H1 (cell line): ENCODE results near the gene QDPR. TPM values are rescaled to one million over a fixed set of nuclear protein-coding genes. Genes with fewer than 3 reads are reported as not detected.

Experiments used
- CTCF ChIA-PET: fragments of 300-600 bp; sonication (Branson Sonifier 250); formaldehyde crosslinking; loops from one replicate; lab custom pipeline; 2021; ENCODE audit not compliant: partially characterized antibody; lab: Charles Lee
- POLR2A ChIA-PET: fragments of 300-600 bp; sonication (Branson Sonifier 250); formaldehyde crosslinking; loops from one replicate; lab custom pipeline; 2021; ENCODE audit warnings: inconsistent platforms; ENCODE audit not compliant: partially characterized antibody; lab: Charles Lee
- DNase-seq, 2 experiments: peaks; one replicate each; pipeline versions ENCODE4 v3.0.0 to v3.0.0-alpha.2; 2010 to 2022; ENCODE audit warnings: low spot score in 2 of 2, low read depth in 1 of 2, mixed read lengths in 1 of 2
- FAIRE-seq: peaks from 2 replicates; lab custom pipeline; 2011; peaks lifted over from hg19 to GRCh38; lab: Jason Lieb, UNC
- H2AFZ ChIP-seq: 2 replicates; pipeline ENCODE4 v1.8.1; 2012; ENCODE audit warnings: low read length, inconsistent platforms
- H2AK5ac ChIP-seq: 2 replicates; pipeline ENCODE4 v1.6.1; 2013; ENCODE audit warnings: low read depth, low read length
- H2BK120ac ChIP-seq: replicated peaks from 2 replicates; pipeline ENCODE3; 2013; ENCODE audit warnings: low read depth, low read length, inconsistent platforms
- H2BK12ac ChIP-seq: 2 replicates; pipeline ENCODE4 v1.6.1; 2013; ENCODE audit warnings: low read depth, low read length
- H2BK15ac ChIP-seq: 2 replicates; pipeline ENCODE4 v1.6.1; 2013; ENCODE audit warnings: low read length
- H2BK20ac ChIP-seq: 2 replicates; pipeline ENCODE4 v1.6.1; 2013; ENCODE audit warnings: low read length
- H2BK5ac ChIP-seq: 2 replicates; pipeline ENCODE4 v1.6.1; 2013; ENCODE audit warnings: low read depth, low read length
- H3K14ac ChIP-seq: 2 replicates; pipeline ENCODE4 v1.6.1; 2013; ENCODE audit warnings: inconsistent platforms; ENCODE audit not compliant: insufficient read length
- H3K18ac ChIP-seq: 2 replicates; pipeline ENCODE4 v1.6.1; 2013; ENCODE audit warnings: low read length; ENCODE audit errors: extremely low read depth
- H3K23ac ChIP-seq: 2 replicates; pipeline ENCODE4 v1.6.1; 2013; ENCODE audit warnings: inconsistent platforms; ENCODE audit not compliant: insufficient read length
- H3K23me2 ChIP-seq: 2 replicates; pipeline ENCODE4 v1.6.1; 2013; ENCODE audit warnings: low read depth, low read length
- H3K27ac ChIP-seq: 2 replicates; pipeline ENCODE4 v1.6.1; 2011; ENCODE audit warnings: low read depth, low read length, inconsistent platforms
- H3K27me3 ChIP-seq, 4 experiments: replicated peaks in 1 of 4; 1 replicate in 1 of 4; 2 replicates in 3 of 4; pipeline versions ENCODE4 v1.6.1 to v1.8.1; 2011 to 2013; ENCODE audit warnings: low read length in 3 of 4, mild to moderate bottlenecking in 3 of 4, inconsistent platforms in 2 of 4, mixed read lengths in 2 of 4, moderate library complexity in 1 of 4; ENCODE audit not compliant: control insufficient read depth in 3 of 4, insufficient read depth in 3 of 4; ENCODE audit errors: extremely low read depth in 1 of 4
- H3K36me3 ChIP-seq, 4 experiments: 2 replicates each; pipeline versions ENCODE4 v1.6.1 to v1.8.1; 2011 to 2013; ENCODE audit warnings: mild to moderate bottlenecking in 4 of 4, low read length in 3 of 4, moderate library complexity in 2 of 4, control low read depth in 1 of 4, inconsistent platforms in 1 of 4; ENCODE audit not compliant: insufficient read depth in 4 of 4, control insufficient read depth in 2 of 4
- H3K4ac ChIP-seq: replicated peaks from 2 replicates; pipeline ENCODE3; 2013; ENCODE audit warnings: low read length, low read depth, mixed read lengths, inconsistent platforms; ENCODE audit not compliant: insufficient read length
- H3K4me1 ChIP-seq, 4 experiments: replicated peaks in 1 of 4; 1 replicate in 1 of 4; 2 replicates in 3 of 4; pipeline versions ENCODE4 v1.6.1 to v1.8.1; 2011 to 2013; ENCODE audit warnings: low read length in 3 of 4, inconsistent platforms in 2 of 4, mixed read lengths in 1 of 4; ENCODE audit not compliant: insufficient read depth in 4 of 4, control insufficient read depth in 3 of 4
- H3K4me2 ChIP-seq, 2 experiments: 2 replicates each; pipeline versions ENCODE4 v1.6.1 to v1.8.1; 2011 to 2013; ENCODE audit warnings: low read depth in 2 of 2, low read length in 2 of 2, control low read depth in 1 of 2, inconsistent platforms in 1 of 2, mild to moderate bottlenecking in 1 of 2; ENCODE audit not compliant: insufficient read depth in 1 of 2
- H3K4me3 ChIP-seq, 4 experiments: fragments of 200-600, 300-600 bp in 1 of 4; sonication (generic), shearing (Covaris generic), sonication (Bioruptor Twin) in 1 of 4; 2 replicates each; pipeline versions ENCODE4 v1.5.1 to v1.8.1; 2011 to 2016; ENCODE audit warnings: low read length in 4 of 4, low read depth in 3 of 4, control low read depth in 2 of 4, inconsistent platforms in 2 of 4, mild to moderate bottlenecking in 2 of 4, mixed read lengths in 1 of 4, moderate library complexity in 1 of 4; ENCODE audit not compliant: insufficient read depth in 2 of 4; ENCODE audit errors: extremely low read depth in 1 of 4
- H3K56ac ChIP-seq: replicated peaks from 2 replicates; pipeline ENCODE3; 2013; ENCODE audit warnings: low read depth, mild to moderate bottlenecking, mixed read lengths, low read length, inconsistent platforms; ENCODE audit not compliant: insufficient read length
- H3K79me1 ChIP-seq: 2 replicates; pipeline ENCODE4 v1.6.1; 2013; ENCODE audit warnings: low read depth, low read length, control low read depth
- H3K79me2 ChIP-seq, 2 experiments: 2 replicates each; pipeline versions ENCODE4 v1.6.1 to v1.8.1; 2012 to 2013; ENCODE audit warnings: low read length in 2 of 2, mild to moderate bottlenecking in 2 of 2, inconsistent platforms in 1 of 2; ENCODE audit not compliant: insufficient read depth in 2 of 2, control insufficient read depth in 1 of 2
- H3K9ac ChIP-seq, 4 experiments: replicated peaks in 1 of 4; 1 replicate in 1 of 4; 2 replicates in 3 of 4; pipeline versions ENCODE4 v1.6.1 to v1.8.1; 2011 to 2013; ENCODE audit warnings: low read depth in 3 of 4, low read length in 3 of 4, control low read depth in 2 of 4, mild to moderate bottlenecking in 2 of 4, moderate library complexity in 2 of 4, inconsistent platforms in 1 of 4; ENCODE audit errors: extremely low read depth in 1 of 4
- H3K9me3 ChIP-seq, 2 experiments: 2 replicates each; pipeline versions ENCODE4 v1.6.1 to v1.8.1; 2012 to 2013; ENCODE audit warnings: mild to moderate bottlenecking in 2 of 2, moderate library complexity in 2 of 2, control low read depth in 1 of 2, inconsistent platforms in 1 of 2, low read depth in 1 of 2, low read length in 1 of 2, mixed read lengths in 1 of 2; ENCODE audit not compliant: insufficient read depth in 2 of 2
- H4K20me1 ChIP-seq, 2 experiments: replicated peaks in 1 of 2; 2 replicates each; pipeline versions ENCODE3 to v1.8.1; 2011 to 2013; ENCODE audit warnings: inconsistent platforms in 2 of 2, low read length in 2 of 2, mild to moderate bottlenecking in 1 of 2; ENCODE audit not compliant: insufficient read depth in 2 of 2, control insufficient read depth in 1 of 2
- H4K5ac ChIP-seq: 2 replicates; pipeline ENCODE4 v1.6.1; 2013; ENCODE audit warnings: low read length, low read depth, mixed read lengths, inconsistent platforms; ENCODE audit not compliant: insufficient read length
- H4K8ac ChIP-seq: 2 replicates; pipeline ENCODE4 v1.8.0; 2013; ENCODE audit warnings: mild to moderate bottlenecking, moderate library complexity, low read length, inconsistent platforms; ENCODE audit not compliant: insufficient read depth; ENCODE audit errors: extremely low read depth
- H4K91ac ChIP-seq: replicated peaks from 2 replicates; pipeline ENCODE3; 2013; ENCODE audit warnings: low read length, mixed read lengths, inconsistent platforms; ENCODE audit not compliant: insufficient read length
- CEBPB ChIP-seq: IDR thresholded peaks from 2 replicates; pipeline ENCODE4 v1.6.1; 2012; ENCODE audit warnings: low read depth, low read length
- CHD1 ChIP-seq: IDR thresholded peaks from 2 replicates; pipeline ENCODE4 v1.6.1; 2012; ENCODE audit warnings: low read depth, low read length, improper control_type of control experiment
- MAX ChIP-seq: IDR thresholded peaks from 2 replicates; pipeline ENCODE4 v1.6.1; 2012; ENCODE audit warnings: inconsistent platforms
- RAD21 ChIP-seq, 2 experiments: IDR thresholded peaks in 1 of 2; conservative IDR thresholded peaks in 1 of 2; 2 replicates each; pipeline ENCODE4 v1.6.1; 2011; ENCODE audit warnings: low read depth in 2 of 2, low read length in 2 of 2, improper control_type of control experiment in 1 of 2, inconsistent platforms in 1 of 2, mild to moderate bottlenecking in 1 of 2, moderate library complexity in 1 of 2
- RBBP5 ChIP-seq: IDR thresholded peaks from 2 replicates; pipeline ENCODE4 v1.7.1; 2012; ENCODE audit warnings: low read depth, mild to moderate bottlenecking, inconsistent platforms, low read length, moderate library complexity, borderline replicate concordance
- SP1 ChIP-seq: IDR thresholded peaks from 2 replicates; pipeline ENCODE4 v1.6.1; 2011; ENCODE audit warnings: low read depth, low read length
- SP2 ChIP-seq: IDR thresholded peaks from 2 replicates; pipeline ENCODE4 v1.6.1; 2012; ENCODE audit warnings: mild to moderate bottlenecking, low read length, inconsistent platforms
- WGBS, 2 experiments: shearing (Covaris generic) in 1 of 2; methylation state at CpG; one replicate each; pipeline versions ENCODE4 v1.1.6 to v1.1.7; 2013 to 2015; ENCODE audit warnings: low lambda C conversion rate in 2 of 2, mixed read lengths in 2 of 2, inconsistent platforms in 1 of 2, low coverage in 1 of 2, missing lambda C conversion rate in 1 of 2; ENCODE audit not compliant: insufficient replicate concordance in 2 of 2, insufficient coverage in 1 of 2, insufficient read length in 1 of 2; ENCODE audit errors: extremely low coverage in 1 of 2, missing lambda C conversion rate in 1 of 2; 5-methylcytosine and 5-hydroxymethylcytosine counted together
- polyA plus RNA-seq, 7 experiments: library from polyadenylated mRNA; depleted of rRNA in 3 of 7; stranded (reverse) in 5 of 7; unstranded in 2 of 7; fragments of >200 nt in 5 of 7; fragments of 200-250 nt in 2 of 7; gene quantifications; 1 replicate in 5 of 7; 2 replicates in 1 of 7; 4 replicates in 1 of 7; pipeline versions ENCODE4 v1.2.1 to v1.2.3, GENCODE V29; 2011 to 2013; ENCODE audit warnings: missing spikeins in 2 of 7, mixed read lengths in 2 of 7
- total RNA-seq: library from RNA; stranded (reverse); fragmentation: NEBNext Ultra II Directional; extraction: Animal tissue kit (Norgen Biotek cat#: 25700); gene quantifications from 2 replicates; pipeline ENCODE4 v1.2.1, GENCODE V29; 2021

QDPR gene
- total and polyA plus RNA-seq, 2 of the 8 experiments (the other 6 are each of a cell fraction or from before 2014, with no cell fraction given), result 33.6 to 35.9 TPM

- Histone ChIP-seq H2BK15ac (no peak overlapping the region), H4K5ac (no peak overlapping the region), H3K27ac (no peak overlapping the region), H3K56ac (no peak overlapping the region), H4K8ac (no peak overlapping the region), H4K20me1 (no peaks in the 10 kb centered on the region), H2BK5ac (no peak overlapping the region), H3K79me2 (no peaks in the 10 kb centered on the region), H3K9ac (no peak overlapping the region), H4K91ac (no peak overlapping the region), H3K4me1 (peaks cover 0 to 2% (median 0%) of the 10 kb centered on the region in 4 experiments; a peak in 1 of 7 replicates), H3K79me1 (no peaks in the 10 kb centered on the region), H3K23ac (no peak overlapping the region), H3K14ac (no peak overlapping the region), H3K9me3 (no peaks in the 10 kb centered on the region), H2BK12ac (no peak overlapping the region), H3K27me3 (no peaks in the 10 kb centered on the region), H3K4me2 (no peak overlapping the region), H3K36me3 (no peaks in the 10 kb centered on the region), H2AFZ (no peak overlapping the region), H3K18ac (no peak overlapping the region), H3K4me3 (no peak overlapping the region), H2BK120ac (no peak overlapping the region), H2BK20ac (no peak overlapping the region), H2AK5ac (no peak overlapping the region), H3K4ac (no peak overlapping the region), H3K23me2 (no peaks in the 10 kb centered on the region; the same call in 1 of the 2 replicates)
- FAIRE-seq, result no peak
- ChIA-PET CTCF (no interaction called here), POLR2A (interaction anchor here (1.1 kb wide), 1 partner anchor 9 kb away, joined by 3 read pairs; no protein-coding TSS in a partner anchor)
- TF ChIP-seq RBBP5 (no peak), SP2 (no peak), CHD1 (no peak), RAD21 (IDR thresholded peaks at IDR 0.05 in 1 of 2, conservative IDR thresholded peaks at IDR 0.05 in 1 of 2; ENCODE audit: low read depth in 2 of 2, low read length in 2 of 2) (no peak), MAX (no peak), CEBPB (no peak), SP1 (no peak)
- 87% methylated on average over 2 of the region's 2 CpGs; no CpG with 5 or more reads in 1 of the 2 experiments for WGBS, 2 experiments
- DNase-seq, result no peak
These were observed 30.9 kb downstream of the QDPR start for GRCh38 chr4:17480955-17481354.
